Endothelial cell of umbilical vein (primary cell): ENCODE data around the gene RBBP5. TPM values are rescaled to one million over a fixed set of nuclear protein-coding genes. Genes with fewer than 3 reads are reported as not detected.

ENCODE experiments used
- BruUV-seq: library from RNA; stranded (reverse); fragments of 400-500 nt; replicated peaks from 2 replicates; lab custom pipeline; 2021; lab: Mats Ljungman, UMichigan
- CTCF ChIA-PET: fragments of 300-600, 350-600 bp; sonication (Branson Sonifier 250); formaldehyde crosslinking; loops from one replicate; lab custom pipeline; 2021; ENCODE audit warnings: antibody characterized with exemption, inconsistent platforms; lab: Charles Lee
- POLR2A ChIA-PET: fragments of 300-600, 350-600 bp; sonication (Branson Sonifier 250); formaldehyde crosslinking; loops from one replicate; lab custom pipeline; 2021; ENCODE audit warnings: antibody characterized with exemption, inconsistent platforms; lab: Charles Lee
- DNase-seq: peaks from one replicate; pipeline ENCODE4 v3.0.0-alpha.2; 2011; ENCODE audit warnings: low read depth, low spot score
- FAIRE-seq: peaks from 2 replicates; lab custom pipeline; 2011; peaks lifted over from hg19 to GRCh38; lab: Jason Lieb, UNC
- H2AFZ ChIP-seq: 2 replicates; pipeline ENCODE4 v1.6.0; 2012; ENCODE audit warnings: low read depth, low read length, control low read depth, inconsistent platforms
- H3K27ac ChIP-seq: 2 replicates; pipeline ENCODE4 v1.5.1; 2011; ENCODE audit warnings: low read depth, mild to moderate bottlenecking, control low read depth, low read length, moderate library complexity; ENCODE audit not compliant: insufficient read depth
- H3K27me3 ChIP-seq, 2 experiments: 2 replicates each; pipeline versions ENCODE4 v1.6.0 to v1.6.1; 2011; ENCODE audit warnings: low read length in 2 of 2, mixed read lengths in 1 of 2; ENCODE audit not compliant: control insufficient read depth in 2 of 2, insufficient read depth in 2 of 2
- H3K36me3 ChIP-seq, 2 experiments: 2 replicates in 1 of 2; 3 replicates in 1 of 2; pipeline ENCODE4 v1.5.1; 2011; ENCODE audit warnings: low read length in 2 of 2, mild to moderate bottlenecking in 1 of 2, moderate library complexity in 1 of 2; ENCODE audit not compliant: control insufficient read depth in 2 of 2, insufficient read depth in 2 of 2; ENCODE audit errors: extremely low read depth in 1 of 2
- H3K4me1 ChIP-seq: 3 replicates; pipeline ENCODE4 v1.5.1; 2011; ENCODE audit warnings: mild to moderate bottlenecking, low read length; ENCODE audit not compliant: control insufficient read depth, insufficient read depth; ENCODE audit errors: extremely low read depth
- H3K4me2 ChIP-seq: 2 replicates; pipeline ENCODE4 v1.6.1; 2011; ENCODE audit warnings: low read length, control low read depth, mixed read lengths; ENCODE audit not compliant: insufficient read depth
- H3K4me3 ChIP-seq, 3 experiments: fragments of 200-600 bp in 1 of 3; sonication (generic), shearing (Covaris generic) in 1 of 3; replicated peaks in 1 of 3; 2 replicates each; pipeline ENCODE4 v1.5.1; 2011 to 2016; ENCODE audit warnings: control low read depth in 3 of 3, low read length in 3 of 3, mild to moderate bottlenecking in 2 of 3, inconsistent platforms in 1 of 3, low read depth in 1 of 3, moderate library complexity in 1 of 3; ENCODE audit not compliant: insufficient read depth in 1 of 3
- H3K79me2 ChIP-seq: 2 replicates; pipeline ENCODE4 v1.6.0; 2012; ENCODE audit warnings: low read length, inconsistent platforms; ENCODE audit not compliant: control insufficient read depth, insufficient read depth
- H3K9ac ChIP-seq: replicated peaks from 2 replicates; pipeline ENCODE3; 2011; ENCODE audit warnings: low read length, control low read depth; ENCODE audit not compliant: insufficient read depth; ENCODE audit errors: extremely low read depth
- H3K9me1 ChIP-seq: replicated peaks from 3 replicates; pipeline ENCODE4 v1.6.0; 2011; ENCODE audit warnings: mild to moderate bottlenecking, low read length; ENCODE audit not compliant: control insufficient read depth, insufficient read depth; ENCODE audit errors: extremely low read depth
- H3K9me3 ChIP-seq: replicated peaks from 2 replicates; pipeline ENCODE4 v1.5.1; 2012; ENCODE audit warnings: low read length, inconsistent platforms; ENCODE audit not compliant: control insufficient read depth, insufficient read depth
- H4K20me1 ChIP-seq: replicated peaks from 2 replicates; pipeline ENCODE3; 2011; ENCODE audit warnings: mild to moderate bottlenecking, low read length; ENCODE audit not compliant: control insufficient read depth, insufficient read depth; ENCODE audit errors: extremely low read depth
- GATA2 ChIP-seq: IDR thresholded peaks from 2 replicates; pipeline ENCODE4 v1.7.0; 2011; ENCODE audit warnings: low read depth, mild to moderate bottlenecking, moderate library complexity, mixed read lengths, low read length; ENCODE audit not compliant: insufficient read length, insufficient read depth
- POLR2A ChIP-seq: IDR thresholded peaks from 2 replicates; pipeline ENCODE4 v1.6.1; 2012; ENCODE audit warnings: low read depth, mild to moderate bottlenecking, control low read depth, low read length
- POLR2AphosphoS5 ChIP-seq: IDR thresholded peaks from 2 replicates; pipeline ENCODE4 v1.6.1; 2012; ENCODE audit warnings: low read depth, mild to moderate bottlenecking, control low read depth, low read length, moderate library complexity; ENCODE audit not compliant: insufficient read depth
- dilution Hi-C: fragments of 300-500 bp; cut with MboI; formaldehyde crosslinking; loops from one replicate; pipeline ENCODE4 v1.15.0; 2019; ENCODE audit warnings: low sequenced_read_pairs; ENCODE audit not compliant: extremely low pct_ligation_motif_present
- intact Hi-C: fragments of 100-400 bp; cut with micrococcal nuclease; formaldehyde crosslinking; loops from one replicate; pipeline ENCODE4 v1.10.0; 2022
- polyA plus RNA-seq, 4 experiments: library from polyadenylated mRNA; depleted of rRNA in 3 of 4; stranded (reverse) in 3 of 4; unstranded in 1 of 4; fragments of >200 nt; gene quantifications; 2 replicates each; pipeline versions ENCODE4 v1.2.1 to v1.2.3, GENCODE V29; 2011 to 2012; ENCODE audit warnings: missing spikeins in 1 of 4
- total RNA-seq: library from RNA; stranded (reverse); gene quantifications from 2 replicates; pipeline ENCODE4 v1.2.3, GENCODE V29; 2021
- TF ChIP-seq, protein P1 (sequence below): IDR thresholded peaks from 2 replicates; pipeline ENCODE4 v1.6.1; 2011; ENCODE audit not compliant: insufficient read depth, insufficient read length

The RBBP5 gene
- total and polyA plus RNA-seq, 2 donors (not counting 3 experiments of a cell fraction or from before 2014, with no cell fraction given): 5.8 to 14.2 TPM

DNA sequence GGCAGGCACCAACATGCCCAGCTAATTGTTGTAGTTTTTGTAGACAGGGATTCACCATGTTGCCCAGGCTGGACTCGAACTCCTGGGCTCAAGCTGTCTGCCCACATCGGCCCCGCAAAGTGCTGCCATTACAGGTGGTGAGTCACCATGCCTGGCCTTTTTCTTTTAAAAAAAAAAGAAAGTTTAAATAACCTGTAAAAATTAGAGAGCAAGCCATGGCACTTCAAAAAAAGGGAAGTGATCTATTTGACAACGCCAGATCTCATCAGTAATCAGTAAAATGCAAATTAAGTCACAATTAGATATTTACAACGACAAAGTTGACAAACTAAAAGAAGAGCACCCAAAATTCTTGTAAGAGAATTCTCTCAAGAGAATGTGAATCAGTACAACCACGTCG, 2.9 kb upstream of the RBBP5 start:
- POLR2A ChIA-PET: interaction anchor here (0.6 kb wide), 1 partner anchor 433 kb away, joined by 3 read pairs; no protein-coding TSS in a partner anchor
- intact Hi-C loops: no loop called here

GRCh38 chr1:205122489-205122882, 708 bp upstream of the RBBP5 start:
- dilution Hi-C loops: no loop called here
- Histone ChIP-seq H2AFZ (peak overlapping the region; percentile 88), H3K27me3 (no peaks in the 10 kb centered on the region), H3K4me2 (peak overlapping the region; percentile 97), H3K27ac (peak overlapping the region; percentile 91), H4K20me1 (no peaks in the 10 kb centered on the region), H3K9me1 (no peaks in the 10 kb centered on the region), H3K79me2 (peaks cover 35% of the 10 kb centered on the region), H3K4me3 (peak overlapping the region; percentile 39 to 90 (median 69)), H3K9ac (peak overlapping the region; percentile 95), H3K4me1 (peaks cover 12% of the 10 kb centered on the region), H3K36me3 (no peaks in the 10 kb centered on the region), H3K9me3 (no peaks in the 10 kb centered on the region)
- ChIA-PET CTCF (interaction anchor here (0.6 to 5.5 kb wide), 9 partner anchors 19 to 133 kb away, joined by 3 to 54 read pairs (median 7); partner anchors contain the start of gene TMCC2), POLR2A (interaction anchor here (0.5 to 0.6 kb wide), 2 partner anchors 44 to 163 kb away, joined by 3 read pairs; no protein-coding TSS in a partner anchor)
- intact Hi-C loops: loop anchor here (1.0 kb wide), 5 partner anchors 19 to 134 kb away; partner anchors contain the start of genes DSTYK and TMCC2
- no peak for TF ChIP-seq GATA2
- TF ChIP-seq, protein P1, sequence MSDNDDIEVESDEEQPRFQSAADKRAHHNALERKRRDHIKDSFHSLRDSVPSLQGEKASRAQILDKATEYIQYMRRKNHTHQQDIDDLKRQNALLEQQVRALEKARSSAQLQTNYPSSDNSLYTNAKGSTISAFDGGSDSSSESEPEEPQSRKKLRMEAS: no peak
- FAIRE-seq (no peak), DNase-seq (no peak)
- TSS peak; percentile 45 for BruUV-seq

More for the DNA sequence above, 2.9 kb upstream of the RBBP5 start:
- Histone ChIP-seq H3K4me3 (no peak overlapping the region), H2AFZ (no peak overlapping the region), H3K9ac (no peak overlapping the region), H3K27me3 (no peaks in the 10 kb centered on the region), H3K4me2 (no peak overlapping the region), H3K27ac (no peak overlapping the region), H4K20me1 (no peaks in the 10 kb centered on the region), H3K9me1 (no peaks in the 10 kb centered on the region), H3K36me3 (no peaks in the 10 kb centered on the region), H3K9me3 (no peaks in the 10 kb centered on the region), H3K79me2 (peaks cover 20% of the 10 kb centered on the region), H3K4me1 (peaks cover 12% of the 10 kb centered on the region)
- CTCF ChIA-PET: interaction anchor here (0.7 to 5.5 kb wide), 5 partner anchors 16 to 201 kb away, joined by 3 to 54 read pairs (median 4); no protein-coding TSS in a partner anchor
- dilution Hi-C loops: no loop called here
- DNase-seq (no peak), FAIRE-seq (no peak)
- TF ChIP-seq POLR2A (no peak), POLR2AphosphoS5 (no peak)
- no TSS peak for BruUV-seq
